IPS-15b (cell line): ENCODE results near the gene AGMO.

Experiments
- H3K27me3 ChIP-seq: one replicate; pipeline ENCODE4 v1.6.1; 2013; ENCODE audit warnings: low read length; ENCODE audit not compliant: control insufficient read depth, insufficient read depth
- H3K36me3 ChIP-seq: one replicate; pipeline ENCODE4 v1.6.1; 2013; ENCODE audit warnings: low read length; ENCODE audit not compliant: control insufficient read depth, insufficient read depth
- H3K4me1 ChIP-seq: one replicate; pipeline ENCODE4 v1.6.1; 2013; ENCODE audit warnings: mild to moderate bottlenecking, low read length; ENCODE audit not compliant: control insufficient read depth, insufficient read depth
- H3K4me3 ChIP-seq: one replicate; pipeline ENCODE4 v1.5.1; 2013; ENCODE audit warnings: low read depth, low read length
- H3K9ac ChIP-seq: one replicate; pipeline ENCODE4 v1.6.1; 2013; ENCODE audit warnings: low read depth, mild to moderate bottlenecking, low read length
- H3K9me3 ChIP-seq: one replicate; pipeline ENCODE4 v1.6.1; 2013; ENCODE audit warnings: mild to moderate bottlenecking, low read length; ENCODE audit not compliant: control insufficient read depth, insufficient read depth

Gene AGMO

GRCh38 chr7:15561835-15562234, at the start of gene AGMO:
Gene AGMO, minus strand, starts transcription at chr7:15562015.
- H3K36me3 ChIP-seq: no peaks in the 10 kb centered on the region
- no peaks in the 10 kb centered on the region for H3K4me1 ChIP-seq
- H3K4me3 ChIP-seq: no peak within 1 kb of the TSS
- no peaks in the 10 kb centered on the region for H3K9me3 ChIP-seq
- H3K9ac ChIP-seq: no peak within 1 kb of the TSS
- H3K27me3 ChIP-seq: no peaks in the 10 kb centered on the region

GRCh38 chr7:15610503-15610902, 48.7 kb upstream of the AGMO start:
- Histone ChIP-seq H3K36me3 (no peaks in the 10 kb centered on the region), H3K4me3 (no peak overlapping the region), H3K9ac (no peak overlapping the region), H3K9me3 (no peaks in the 10 kb centered on the region), H3K27me3 (no peaks in the 10 kb centered on the region), H3K4me1 (no peaks in the 10 kb centered on the region)

- Histone ChIP-seq H3K4me3 (no peak overlapping the region), H3K9me3 (no peaks in the 10 kb centered on the region), H3K9ac (no peak overlapping the region), H3K4me1 (no peaks in the 10 kb centered on the region), H3K36me3 (no peaks in the 10 kb centered on the region), H3K27me3 (no peaks in the 10 kb centered on the region)
Observed at GRCh38 chr7:15609287-15609686, 47.5 kb upstream of the AGMO start.

- no peak overlapping the region for H3K9ac ChIP-seq
- H3K27me3 ChIP-seq: no peaks in the 10 kb centered on the region
- H3K4me3 ChIP-seq: no peak overlapping the region
- no peaks in the 10 kb centered on the region for H3K36me3 ChIP-seq
- H3K9me3 ChIP-seq: no peaks in the 10 kb centered on the region
- H3K4me1 ChIP-seq: no peaks in the 10 kb centered on the region
Observed at GRCh38 chr7:15607529-15608210, 45.9 kb upstream of the AGMO start.

DNA sequence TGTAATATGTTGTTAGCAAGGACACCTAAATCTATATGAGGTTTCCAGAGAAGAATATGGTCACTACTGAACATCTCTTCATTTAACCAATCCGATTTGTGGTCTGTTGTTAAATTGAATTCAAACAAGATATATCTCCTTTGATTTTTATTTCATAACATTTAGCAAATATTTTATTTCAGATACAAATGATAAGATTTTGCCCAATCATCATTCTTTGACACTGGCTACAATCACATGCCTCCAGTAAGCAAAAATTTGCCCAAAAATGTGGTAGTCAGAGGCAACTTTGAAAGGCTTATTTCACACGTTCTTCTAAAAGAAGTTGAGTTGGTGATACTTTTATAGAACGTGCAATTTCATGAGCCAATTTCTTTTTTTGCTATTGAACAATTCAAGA, 44.7 kb upstream of the AGMO start:
- Histone ChIP-seq H3K36me3 (no peaks in the 10 kb centered on the region), H3K4me1 (no peaks in the 10 kb centered on the region), H3K9me3 (no peaks in the 10 kb centered on the region), H3K27me3 (no peaks in the 10 kb centered on the region), H3K9ac (no peak overlapping the region), H3K4me3 (no peak overlapping the region)

- Histone ChIP-seq H3K9me3 (no peaks in the 10 kb centered on the region), H3K4me1 (no peaks in the 10 kb centered on the region), H3K36me3 (no peaks in the 10 kb centered on the region), H3K4me3 (no peak overlapping the region), H3K27me3 (no peaks in the 10 kb centered on the region), H3K9ac (no peak overlapping the region)
Observed at GRCh38 chr7:15604166-15604565, 42.4 kb upstream of the AGMO start.

DNA sequence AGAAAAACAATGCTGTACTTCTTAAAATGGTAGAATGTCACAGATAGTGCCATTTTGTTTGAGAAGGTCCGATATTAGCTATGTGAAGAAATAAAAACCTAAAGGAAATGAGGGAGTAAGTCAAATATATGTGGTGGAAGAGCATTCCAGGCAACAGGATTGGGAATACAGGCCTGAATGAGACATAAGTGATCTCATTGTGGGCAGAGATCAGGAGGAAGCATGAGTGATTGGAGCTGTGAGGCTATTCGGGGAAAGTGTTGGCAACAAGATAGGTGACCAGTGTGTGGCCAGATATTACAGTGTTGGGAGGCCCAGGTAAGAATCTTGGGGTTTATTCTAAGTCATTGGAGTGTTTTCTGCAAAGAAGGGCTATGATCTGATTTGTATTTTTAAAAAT, 41.3 kb upstream of the AGMO start:
- H3K27me3 ChIP-seq: no peaks in the 10 kb centered on the region
- H3K9me3 ChIP-seq: no peaks in the 10 kb centered on the region
- no peak overlapping the region for H3K9ac ChIP-seq
- no peaks in the 10 kb centered on the region for H3K36me3 ChIP-seq
- H3K4me3 ChIP-seq: no peak overlapping the region
- H3K4me1 ChIP-seq: no peaks in the 10 kb centered on the region

GRCh38 chr7:15602236-15602635, 40.4 kb upstream of the AGMO start:
- H3K4me1 ChIP-seq: no peaks in the 10 kb centered on the region
- no peaks in the 10 kb centered on the region for H3K9me3 ChIP-seq
- no peak overlapping the region for H3K4me3 ChIP-seq
- H3K9ac ChIP-seq: no peak overlapping the region
- no peaks in the 10 kb centered on the region for H3K36me3 ChIP-seq
- no peaks in the 10 kb centered on the region for H3K27me3 ChIP-seq

- Histone ChIP-seq H3K9ac (no peak overlapping the region), H3K9me3 (no peaks in the 10 kb centered on the region), H3K27me3 (no peaks in the 10 kb centered on the region), H3K36me3 (no peaks in the 10 kb centered on the region), H3K4me3 (no peak overlapping the region), H3K4me1 (no peaks in the 10 kb centered on the region)
Observed at GRCh38 chr7:15601175-15601574, 39.4 kb upstream of the AGMO start.

GRCh38 chr7:15600298-15600697, 38.5 kb upstream of the AGMO start:
- H3K9ac ChIP-seq: no peak overlapping the region
- H3K9me3 ChIP-seq: no peaks in the 10 kb centered on the region
- no peaks in the 10 kb centered on the region for H3K4me1 ChIP-seq
- H3K27me3 ChIP-seq: no peaks in the 10 kb centered on the region
- no peaks in the 10 kb centered on the region for H3K36me3 ChIP-seq
- H3K4me3 ChIP-seq: no peak overlapping the region

DNA sequence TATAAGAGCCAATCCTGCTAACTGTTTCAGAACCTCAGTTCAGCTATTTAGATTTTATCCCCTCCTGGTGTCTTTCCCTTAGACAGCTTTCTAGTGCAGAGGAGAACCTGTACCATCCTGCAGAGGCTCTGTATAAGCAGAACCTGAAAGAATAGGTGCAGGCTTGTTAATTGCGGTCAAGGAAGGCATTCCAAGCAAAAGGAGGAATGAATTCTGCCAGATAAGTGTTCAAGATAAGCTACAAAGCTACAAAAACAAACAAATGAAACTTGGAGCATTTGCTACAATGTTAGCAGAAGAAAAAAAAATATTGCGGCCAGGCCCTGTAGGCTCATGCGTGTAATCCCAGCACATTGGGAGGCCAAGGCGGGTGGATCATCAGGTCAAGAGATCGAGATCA, 32.6 kb upstream of the AGMO start:
- Histone ChIP-seq H3K4me3 (no peak overlapping the region), H3K27me3 (no peaks in the 10 kb centered on the region), H3K9ac (no peak overlapping the region), H3K36me3 (no peaks in the 10 kb centered on the region), H3K9me3 (no peaks in the 10 kb centered on the region), H3K4me1 (no peaks in the 10 kb centered on the region)

GRCh38 chr7:15593382-15593781, 31.6 kb upstream of the AGMO start:
- H3K4me3 ChIP-seq: no peak overlapping the region
- H3K9ac ChIP-seq: no peak overlapping the region
- H3K9me3 ChIP-seq: no peaks in the 10 kb centered on the region
- no peaks in the 10 kb centered on the region for H3K4me1 ChIP-seq
- no peaks in the 10 kb centered on the region for H3K27me3 ChIP-seq
- H3K36me3 ChIP-seq: no peaks in the 10 kb centered on the region
